ENCODE results near the gene RNF113A.

- TF ChIP-seq POLR2A (IDR thresholded peaks at IDR 0.05; ENCODE audit: low read depth) (no peak), EP300 (IDR thresholded peaks at IDR 0.05) (no peak), CTCF (IDR thresholded peaks at IDR 0.05) (no peak)
These were observed 29.4 kb upstream of the RNF113A start for GRCh38 chrX:119900976-119901375.
